Fibroblast of lung (primary cell): ENCODE results near the gene CROCC2.

Experiments
- EZH2 ChIP-seq: IDR thresholded peaks from 2 replicates; pipeline ENCODE4 v1.5.1; 2012; ENCODE audit warnings: low read length, control low read depth, mild to moderate bottlenecking; ENCODE audit errors: missing control alignments
- TF ChIP-seq, protein P1 (sequence below), 2 donors: IDR thresholded peaks in 1 of 2; conservative IDR thresholded peaks in 1 of 2; 1 replicate in 1 of 2; 2 replicates in 1 of 2; pipeline ENCODE4 v1.5.1; 2011 to 2012; ENCODE audit warnings: low read length in 2 of 2, control low read depth in 1 of 2, inconsistent platforms in 1 of 2, low read depth in 1 of 2, mild to moderate bottlenecking in 1 of 2

DNA sequence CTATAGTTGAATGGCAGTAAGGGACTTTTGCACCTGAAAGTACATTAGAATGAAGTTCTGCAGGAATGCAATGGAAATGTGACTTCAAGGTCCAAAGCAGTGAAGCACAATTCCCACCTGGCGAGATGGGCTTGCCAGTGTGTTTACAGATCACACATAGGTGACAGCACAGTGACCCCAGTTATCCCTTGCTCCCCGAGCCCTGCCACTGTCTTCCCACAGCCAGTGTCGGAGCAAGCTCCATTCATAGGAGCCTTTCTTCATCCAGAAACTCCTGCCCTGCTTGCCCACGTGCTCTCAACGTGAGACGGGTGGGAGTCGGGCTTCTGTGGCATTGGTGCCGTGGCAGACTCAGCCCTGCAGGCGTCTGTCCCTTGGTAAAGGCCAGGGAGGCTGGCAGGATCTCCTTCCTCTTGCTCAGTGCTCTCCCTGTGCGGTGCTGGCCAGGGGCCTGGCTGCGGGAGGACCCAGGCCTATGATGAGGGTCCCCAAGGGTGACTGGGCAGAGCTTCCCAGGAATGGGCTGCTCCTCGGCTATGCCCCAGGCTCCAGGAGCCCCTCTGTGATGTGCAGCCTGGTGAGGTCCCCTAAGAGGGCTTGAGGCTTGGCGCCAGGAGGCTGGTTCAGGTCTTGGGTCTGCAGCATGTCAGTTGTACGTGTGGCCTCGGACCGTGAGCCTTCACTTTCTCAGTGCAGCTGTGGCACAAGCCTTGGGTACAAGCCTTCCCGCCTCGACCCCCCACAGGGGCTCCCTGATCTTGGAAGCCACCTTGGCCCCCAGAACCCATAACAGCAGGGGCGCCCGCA is 132.4 kb downstream of the CROCC2 start:
- TF ChIP-seq EZH2, result no peak
- TF ChIP-seq, protein P1, sequence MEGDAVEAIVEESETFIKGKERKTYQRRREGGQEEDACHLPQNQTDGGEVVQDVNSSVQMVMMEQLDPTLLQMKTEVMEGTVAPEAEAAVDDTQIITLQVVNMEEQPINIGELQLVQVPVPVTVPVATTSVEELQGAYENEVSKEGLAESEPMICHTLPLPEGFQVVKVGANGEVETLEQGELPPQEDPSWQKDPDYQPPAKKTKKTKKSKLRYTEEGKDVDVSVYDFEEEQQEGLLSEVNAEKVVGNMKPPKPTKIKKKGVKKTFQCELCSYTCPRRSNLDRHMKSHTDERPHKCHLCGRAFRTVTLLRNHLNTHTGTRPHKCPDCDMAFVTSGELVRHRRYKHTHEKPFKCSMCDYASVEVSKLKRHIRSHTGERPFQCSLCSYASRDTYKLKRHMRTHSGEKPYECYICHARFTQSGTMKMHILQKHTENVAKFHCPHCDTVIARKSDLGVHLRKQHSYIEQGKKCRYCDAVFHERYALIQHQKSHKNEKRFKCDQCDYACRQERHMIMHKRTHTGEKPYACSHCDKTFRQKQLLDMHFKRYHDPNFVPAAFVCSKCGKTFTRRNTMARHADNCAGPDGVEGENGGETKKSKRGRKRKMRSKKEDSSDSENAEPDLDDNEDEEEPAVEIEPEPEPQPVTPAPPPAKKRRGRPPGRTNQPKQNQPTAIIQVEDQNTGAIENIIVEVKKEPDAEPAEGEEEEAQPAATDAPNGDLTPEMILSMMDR (conservative IDR thresholded peaks at IDR 0.05 in 1 of 2, IDR thresholded peaks at IDR 0.05 in 1 of 2; ENCODE audit: low read depth in 1 of 2, low read length in 2 of 2), result no peak
